Retinal pigment epithelial cell (primary cell): ENCODE measurements around the gene ZDHHC11.

Source experiments
- DNase-seq: peaks from one replicate; pipeline ENCODE4 v3.0.0-alpha.2; 2010; ENCODE audit warnings: low read depth
- H3K4me3 ChIP-seq: 2 replicates; pipeline ENCODE4 v1.5.1; 2011; ENCODE audit warnings: mild to moderate bottlenecking, low read length, control low read depth, moderate library complexity
- CTCF ChIP-seq: conservative IDR thresholded peaks from 2 replicates; pipeline ENCODE4 v1.5.1; 2011; ENCODE audit warnings: low read depth, low read length, control low read depth, inconsistent platforms

Gene ZDHHC11

GRCh38 chr5:862367-863243 lies 11.8 kb upstream of the ZDHHC11 start:
- no peak for TF ChIP-seq CTCF
- H3K4me3 ChIP-seq, result no peak overlapping the region
- DNase-seq, result no peak

GRCh38 chr5:861442-862366 lies 10.9 kb upstream of the ZDHHC11 start:
- no peak overlapping the region for H3K4me3 ChIP-seq
- TF ChIP-seq CTCF, result no peak
- no peak for DNase-seq

- TF ChIP-seq CTCF, result no peak
- H3K4me3 ChIP-seq, result no peak overlapping the region
- DNase-seq, result no peak
These were observed 9.8 kb upstream of the ZDHHC11 start for GRCh38 chr5:860506-861150.

GRCh38 chr5:859798-860296 lies 9.1 kb upstream of the ZDHHC11 start:
- H3K4me3 ChIP-seq, result no peak overlapping the region
- no peak for DNase-seq
- no peak for TF ChIP-seq CTCF

GRCh38 chr5:859391-859790 lies 8.6 kb upstream of the ZDHHC11 start:
- H3K4me3 ChIP-seq, result no peak overlapping the region
- TF ChIP-seq CTCF, result no peak
- DNase-seq, result no peak

- no peak overlapping the region for H3K4me3 ChIP-seq
- no peak for TF ChIP-seq CTCF
- no peak for DNase-seq
These were observed 7.9 kb upstream of the ZDHHC11 start for GRCh38 chr5:858726-859125.
